GM18909 (cell line): ENCODE data around the gene MRTO4.

Experiments
- ATAC-seq: cut with Tn5 transposase; IDR thresholded peaks from one replicate; pipeline ENCODE4 v1.9.1; 2021; ENCODE audit warnings: mild to moderate bottlenecking; ENCODE audit not compliant: unreplicated experiment, poor library complexity

The MRTO4 gene

GRCh38 chr1:19307794-19308508 is 56.3 kb downstream of the MRTO4 start:
- no peak for ATAC-seq

GRCh38 chr1:19308509-19308907 is 56.9 kb downstream of the MRTO4 start:
- ATAC-seq = no peak

- no peak for ATAC-seq
These were observed 57.7 kb downstream of the MRTO4 start for GRCh38 chr1:19309123-19309813.
